HCT116 (cell line): ENCODE measurements around the gene CATSPERB. TPM values are rescaled to one million over a fixed set of nuclear protein-coding genes. Genes with fewer than 3 reads are reported as not detected.

Experiments
- ATAC-seq: fragments of 200-7000 bp; cut with Tn5 transposase; 2 replicates; pipeline ENCODE4 v1.9.1; 2020; ENCODE audit warnings: mild to moderate bottlenecking, moderate library complexity
- BruUV-seq: library from RNA; stranded (reverse); fragments of 400-500 nt; replicated peaks from 2 replicates; lab custom pipeline; 2021; lab: Mats Ljungman, UMichigan
- CTCF ChIA-PET: fragments of 300-600 bp; sonication (Branson Sonifier 250); formaldehyde crosslinking; loops from one replicate; lab custom pipeline; 2021; ENCODE audit warnings: antibody characterized with exemption; lab: Charles Lee
- POLR2A ChIA-PET: fragments of 300-600, 350-600 bp; sonication (Branson Sonifier 250); formaldehyde crosslinking; loops from one replicate; lab custom pipeline; 2021; ENCODE audit warnings: antibody characterized with exemption; lab: Charles Lee
- RAD21 ChIA-PET, 2 experiments: fragments of 300-600 bp; sonication (Branson Sonifier 250); formaldehyde crosslinking; loops; one replicate each; lab custom pipeline; 2023; ENCODE audit warnings: low total read pairs in 2 of 2; ENCODE audit not compliant: uncharacterized antibody in 2 of 2, unreplicated experiment in 2 of 2, low non-redundant PET in 1 of 2; lab: Charles Lee
- DNase-seq: peaks from one replicate; pipeline ENCODE4 v3.0.0-alpha.2; 2010; ENCODE audit warnings: low read depth, low spot score
- H2AFZ ChIP-seq: fragments of 200-600 bp; shearing (Covaris generic), sonication (generic); 2 replicates; pipeline ENCODE4 v1.6.1; 2017; ENCODE audit warnings: low read depth, mixed run types, mixed read lengths, antibody characterized with exemption, low read length; ENCODE audit not compliant: poor library complexity, severe bottlenecking
- H3K27ac ChIP-seq: 2 replicates; pipeline ENCODE4 v1.5.1; 2012; ENCODE audit warnings: low read depth, low read length
- H3K27me3 ChIP-seq: fragments of 200-600 bp; sonication (generic); 2 replicates; pipeline ENCODE4 v1.6.1; 2016; ENCODE audit warnings: mixed run types, low read length, mixed read lengths; ENCODE audit not compliant: insufficient read depth
- H3K36me3 ChIP-seq, 2 experiments: fragments of 200-500 bp in 1 of 2; fragments of 200-600 bp in 1 of 2; sonication (Bioruptor generic) in 1 of 2; sonication (generic) in 1 of 2; 2 replicates each; pipeline versions ENCODE4 v1.5.1 to v1.6.1; 2014 to 2016; ENCODE audit warnings: low read length in 2 of 2, inconsistent platforms in 1 of 2, mixed read lengths in 1 of 2, mixed run types in 1 of 2; ENCODE audit not compliant: insufficient read depth in 2 of 2, control insufficient read depth in 1 of 2
- H3K4me1 ChIP-seq, 2 experiments: fragments of 200-600 bp in 1 of 2; sonication (generic) in 1 of 2; 2 replicates each; pipeline versions ENCODE4 v1.5.1 to v1.6.1; 2012 to 2017; ENCODE audit warnings: low read length in 2 of 2, inconsistent platforms in 1 of 2, mild to moderate bottlenecking in 1 of 2, mixed read lengths in 1 of 2, mixed run types in 1 of 2, moderate library complexity in 1 of 2; ENCODE audit not compliant: insufficient read depth in 2 of 2, control insufficient read depth in 1 of 2
- H3K4me2 ChIP-seq: fragments of 200-600 bp; sonication (generic); 2 replicates; pipeline ENCODE4 v1.6.1; 2017; ENCODE audit warnings: mixed run types, low read length, mixed read lengths
- H3K4me3 ChIP-seq, 2 experiments: fragments of 200-600 bp in 1 of 2; sonication (generic) in 1 of 2; replicated peaks in 1 of 2; 2 replicates each; pipeline ENCODE4 v1.5.1; 2011 to 2016; ENCODE audit warnings: low read length in 2 of 2, control low read depth in 1 of 2, low read depth in 1 of 2, mild to moderate bottlenecking in 1 of 2, mixed read lengths in 1 of 2, mixed run types in 1 of 2
- H3K79me2 ChIP-seq: fragments of 200-600 bp; sonication (generic); 2 replicates; pipeline ENCODE4 v1.6.1; 2017; ENCODE audit warnings: mild to moderate bottlenecking, mixed run types, low read length, moderate library complexity, mixed read lengths; ENCODE audit not compliant: insufficient read depth
- H3K9ac ChIP-seq: fragments of 200-600 bp; sonication (generic); 2 replicates; pipeline ENCODE4 v1.6.1; 2016; ENCODE audit warnings: low read length, mixed read lengths
- H3K9me2 ChIP-seq: fragments of 200-600 bp; sonication (generic), shearing (Covaris generic); 2 replicates; pipeline ENCODE4 v1.6.1; 2017; ENCODE audit warnings: mixed run types, mild to moderate bottlenecking, moderate library complexity; ENCODE audit not compliant: insufficient read depth
- H3K9me3 ChIP-seq, 2 experiments: fragments of 200-500 bp in 1 of 2; fragments of 200-600 bp in 1 of 2; sonication (Bioruptor generic) in 1 of 2; sonication (generic) in 1 of 2; 2 replicates each; pipeline ENCODE4 v1.6.1; 2014 to 2017; ENCODE audit warnings: low read length in 2 of 2, mixed read lengths in 2 of 2, inconsistent platforms in 1 of 2, low read depth in 1 of 2, mild to moderate bottlenecking in 1 of 2, mixed run types in 1 of 2, moderate library complexity in 1 of 2; ENCODE audit not compliant: control insufficient read depth in 1 of 2, insufficient read depth in 1 of 2
- H4K20me1 ChIP-seq: fragments of 200-600 bp; sonication (generic), shearing (Covaris generic); 2 replicates; pipeline ENCODE4 v1.6.1; 2017; ENCODE audit warnings: mixed run types, mild to moderate bottlenecking, moderate library complexity; ENCODE audit not compliant: insufficient read depth
- ATF3 ChIP-seq: IDR thresholded peaks from 2 replicates; pipeline ENCODE4 v1.6.1; 2012
- CBX3 ChIP-seq: IDR thresholded peaks from 2 replicates; pipeline ENCODE4 v1.6.1; 2012; ENCODE audit warnings: low read depth
- CEBPB ChIP-seq: IDR thresholded peaks from 2 replicates; pipeline ENCODE4 v1.6.1; 2012; ENCODE audit warnings: low read depth
- CTCF ChIP-seq, 3 experiments: fragments of 200-600 bp in 1 of 3; sonication (generic) in 1 of 3; IDR thresholded peaks in 2 of 3; conservative IDR thresholded peaks in 1 of 3; 2 replicates each; pipeline ENCODE4 v1.5.1; 2012 to 2017; ENCODE audit warnings: low read depth in 2 of 3, low read length in 2 of 3, antibody characterized with exemption in 1 of 3, borderline replicate concordance in 1 of 3, control low read depth in 1 of 3, mild to moderate bottlenecking in 1 of 3, mixed read lengths in 1 of 3, mixed run types in 1 of 3, moderate library complexity in 1 of 3; ENCODE audit not compliant: insufficient read depth in 1 of 3
- EGR1 ChIP-seq: IDR thresholded peaks from 2 replicates; pipeline ENCODE4 v1.6.1; 2012; ENCODE audit warnings: low read depth
- ELF1 ChIP-seq: IDR thresholded peaks from 2 replicates; pipeline ENCODE4 v1.6.1; 2012; ENCODE audit warnings: low read depth, borderline replicate concordance
- EZH2 ChIP-seq: fragments of 200-600 bp; sonication (generic); IDR thresholded peaks from 2 replicates; pipeline ENCODE4 v1.6.1; 2017; ENCODE audit warnings: antibody characterized with exemption, mixed run types
- EZH2phosphoT487 ChIP-seq: fragments of 200-600 bp; IDR thresholded peaks from 2 replicates; pipeline ENCODE4 v1.6.1; 2018; ENCODE audit warnings: antibody characterized with exemption, borderline replicate concordance
- JUND ChIP-seq: IDR thresholded peaks from 2 replicates; pipeline ENCODE4 v1.6.1; 2012
- MAX ChIP-seq: IDR thresholded peaks from 2 replicates; pipeline ENCODE4 v1.6.1; 2012
- POLR2A ChIP-seq: IDR thresholded peaks from 2 replicates; pipeline ENCODE4 v1.7.0; 2011; ENCODE audit warnings: borderline replicate concordance; ENCODE audit not compliant: insufficient read depth, insufficient read length; ENCODE audit errors: extremely low read depth
- POLR2AphosphoS5 ChIP-seq: IDR thresholded peaks from 2 replicates; pipeline ENCODE4 v1.6.1; 2011; ENCODE audit warnings: mild to moderate bottlenecking, low read depth, low read length, moderate library complexity
- RAD21 ChIP-seq: IDR thresholded peaks from 2 replicates; pipeline ENCODE4 v1.6.1; 2012; ENCODE audit warnings: low read depth, mild to moderate bottlenecking
- SIN3A ChIP-seq: IDR thresholded peaks from 2 replicates; pipeline ENCODE4 v1.6.1; 2012; ENCODE audit warnings: low read depth
- SP1 ChIP-seq: IDR thresholded peaks from 2 replicates; pipeline ENCODE4 v1.6.1; 2012; ENCODE audit warnings: low read depth
- SRF ChIP-seq: IDR thresholded peaks from 2 replicates; pipeline ENCODE4 v1.6.1; 2012; ENCODE audit warnings: low read depth
- TCF7L2 ChIP-seq: IDR thresholded peaks from 2 replicates; pipeline ENCODE4 v1.7.0; 2011; ENCODE audit warnings: borderline replicate concordance, inconsistent platforms; ENCODE audit not compliant: insufficient read depth, insufficient read length; ENCODE audit errors: extremely low read depth
- YY1 ChIP-seq: IDR thresholded peaks from 2 replicates; pipeline ENCODE4 v1.6.1; 2011; ENCODE audit warnings: low read length, low read depth, moderate library complexity, mild to moderate bottlenecking; ENCODE audit not compliant: insufficient replicate concordance; ENCODE audit errors: extremely low read depth
- ZBTB33 ChIP-seq: IDR thresholded peaks from 2 replicates; pipeline ENCODE4 v1.6.1; 2011; ENCODE audit warnings: mild to moderate bottlenecking, low read length, moderate library complexity; ENCODE audit not compliant: insufficient replicate concordance; ENCODE audit errors: extremely low read depth
- ZFX ChIP-seq: fragments of 450-650 bp; IDR thresholded peaks from 2 replicates; pipeline ENCODE4 v1.6.1; 2017
- intact Hi-C: fragments of 100-400 bp; cut with micrococcal nuclease; formaldehyde crosslinking; loops from 2 replicates; pipeline ENCODE4 v1.10.0; 2022
- total RNA-seq: library from RNA; stranded (reverse); gene quantifications from one replicate; pipeline ENCODE4 v1.2.1, GENCODE V29; 2021; ENCODE audit not compliant: unreplicated experiment

CATSPERB gene
- total RNA-seq, 1 experiment from 2014 or later, result 0.74 TPM

- ATAC-seq (no peak), DNase-seq (no peak)
- H3K79me2 ChIP-seq, result no peaks in the 10 kb centered on the region
- BruUV-seq, result no TSS peak
- no peak overlapping the region for H2AFZ ChIP-seq
- no peak overlapping the region for H3K4me3 ChIP-seq
- no peaks in the 10 kb centered on the region for H3K9me2 ChIP-seq
- no peaks in the 10 kb centered on the region for H4K20me1 ChIP-seq
- H3K36me3 ChIP-seq, result no peaks in the 10 kb centered on the region
- POLR2A ChIA-PET, result no interaction called here
- intact Hi-C loops, result no loop called here
- no peaks in the 10 kb centered on the region for H3K27me3 ChIP-seq
- H3K27ac ChIP-seq, result no peak overlapping the region
- no peak for TF ChIP-seq EZH2
- TF ChIP-seq ATF3, result no peak
- TF ChIP-seq POLR2AphosphoS5, result no peak
- TF ChIP-seq SP1, result no peak
- no peak for TF ChIP-seq POLR2A
- no peak for TF ChIP-seq ZFX
- TF ChIP-seq CEBPB, result no peak
- TF ChIP-seq ZBTB33, result no peak
- TF ChIP-seq EZH2phosphoT487, result no peak
- no peak for TF ChIP-seq ELF1
- no peak for TF ChIP-seq SIN3A
- TF ChIP-seq RAD21, result no peak
- no peak for TF ChIP-seq CBX3
- no peak for TF ChIP-seq MAX
- no peak for TF ChIP-seq YY1
- no peak for TF ChIP-seq JUND
- no peak for TF ChIP-seq CTCF (IDR thresholded peaks at IDR 0.05 in 2 of 3, conservative IDR thresholded peaks at IDR 0.05 in 1 of 3; ENCODE audit: borderline replicate concordance in 1 of 3, insufficient read depth in 1 of 3, low read depth in 2 of 3, low read length in 2 of 3)
- no peak for TF ChIP-seq EGR1
- TF ChIP-seq TCF7L2, result no peak
- no peak for TF ChIP-seq SRF
- TF ChIP-seq, all 23 proteins: peak for 0
- ChIA-PET CTCF (no interaction called here), RAD21 (no interaction called here)
- H3K9ac ChIP-seq, result no peak overlapping the region
- H3K9me3 ChIP-seq, result no peaks in the 10 kb centered on the region
- H3K4me1 ChIP-seq, result no peaks in the 10 kb centered on the region
- H3K4me2 ChIP-seq, result no peak overlapping the region
Observed at GRCh38 chr14:91770185-91770584, 38.3 kb upstream of the CATSPERB start.
